ENCODE data around the gene TSPAN17.

- no peak for TF ChIP-seq CTCF (IDR thresholded peaks at IDR 0.05)
- no peak for TF ChIP-seq POLR2A (IDR thresholded peaks at IDR 0.05)
Measured at GRCh38 chr5:176624938-176625337, 22.3 kb upstream of the TSPAN17 start.
